Urinary bladder (tissue), 4 donors: ENCODE data around the gene R3HDM2. TPM values are rescaled to one million over a fixed set of nuclear protein-coding genes. Genes with fewer than 3 reads are reported as not detected.

Source experiments
- DNase-seq: peaks from one replicate; pipeline ENCODE4 v3.0.0-alpha.2; 2015; ENCODE audit errors: extremely low spot score
- H3K27ac ChIP-seq: one replicate; pipeline ENCODE4 v1.5.1; 2013; ENCODE audit warnings: low read depth, mild to moderate bottlenecking, moderate library complexity
- H3K36me3 ChIP-seq: one replicate; pipeline ENCODE4 v1.6.1; 2013; ENCODE audit warnings: mild to moderate bottlenecking, moderate library complexity; ENCODE audit not compliant: insufficient read depth
- H3K4me1 ChIP-seq: one replicate; pipeline ENCODE4 v1.6.1; 2013; ENCODE audit warnings: mild to moderate bottlenecking, moderate library complexity; ENCODE audit not compliant: insufficient read depth
- H3K4me3 ChIP-seq: one replicate; pipeline ENCODE4 v1.5.1; 2013; ENCODE audit warnings: low read depth, low read length
- WGBS: extraction: QIAGEN DNeasy Blood & Tissue Kit; methylation state at CpG from one replicate; pipeline ENCODE4 v1.1.7; 2013; 5-methylcytosine and 5-hydroxymethylcytosine counted together
- polyA plus RNA-seq: library from polyadenylated mRNA; stranded (reverse); fragments of 200-250 nt; gene quantifications from one replicate; pipeline ENCODE4 v1.2.3, GENCODE V29; 2013
- total RNA-seq: library from RNA; depleted of rRNA; stranded (reverse); fragments of >200 nt; gene quantifications from one replicate; pipeline ENCODE4 v1.2.3, GENCODE V29; 2014
- donor health status: healthy with polysubstance abuse.
- donor health status: healthy.

Gene R3HDM2
- total and polyA plus RNA-seq, 2 donors, result 28.0 to 37.0 TPM

GRCh38 chr12:57238854-57239554 is 191.8 kb downstream of the R3HDM2 start:
- H3K4me3 ChIP-seq, result peak overlapping the region; percentile 15
- no peaks in the 10 kb centered on the region for H3K36me3 ChIP-seq
- peak; percentile 51 for DNase-seq
- no peaks in the 10 kb centered on the region for H3K4me1 ChIP-seq
- 2% methylated on average over 47 of the region's 47 CpGs for WGBS
- no peak overlapping the region for H3K27ac ChIP-seq

- peaks cover 3% of the 10 kb centered on the region for H3K36me3 ChIP-seq
- no peak for DNase-seq
- H3K4me1 ChIP-seq, result no peaks in the 10 kb centered on the region
- WGBS, result 5% methylated on average over 63 of the region's 63 CpGs
- no peak overlapping the region for H3K27ac ChIP-seq
- H3K4me3 ChIP-seq, result peak overlapping the region; percentile 15
Measured at GRCh38 chr12:57237932-57238853, 192.7 kb downstream of the R3HDM2 start.

GRCh38 chr12:57237596-57237931 is 193.3 kb downstream of the R3HDM2 start:
- Histone ChIP-seq H3K4me3 (no peak overlapping the region), H3K4me1 (no peaks in the 10 kb centered on the region), H3K27ac (no peak overlapping the region), H3K36me3 (peaks cover 3% of the 10 kb centered on the region)
- no peak for DNase-seq
- WGBS, result 44% methylated on average over 5 of the region's 5 CpGs

- no peak for DNase-seq
- peaks cover 3% of the 10 kb centered on the region for H3K36me3 ChIP-seq
- no peak overlapping the region for H3K4me3 ChIP-seq
- no peak overlapping the region for H3K27ac ChIP-seq
- no peaks in the 10 kb centered on the region for H3K4me1 ChIP-seq
- 23% methylated on average over 9 of the region's 9 CpGs for WGBS
Measured at GRCh38 chr12:57236925-57237595, 193.8 kb downstream of the R3HDM2 start.

- Histone ChIP-seq H3K4me1 (no peaks in the 10 kb centered on the region), H3K27ac (no peak overlapping the region), H3K36me3 (peaks cover 3% of the 10 kb centered on the region), H3K4me3 (no peak overlapping the region)
- WGBS, result 15% methylated on average over 40 of the region's 40 CpGs
- no peak for DNase-seq
Measured at GRCh38 chr12:57236201-57236924, 194.5 kb downstream of the R3HDM2 start.

- WGBS, result 61% methylated on average over 8 of the region's 8 CpGs
- Histone ChIP-seq H3K36me3 (peaks cover 3% of the 10 kb centered on the region), H3K4me1 (no peaks in the 10 kb centered on the region), H3K27ac (no peak overlapping the region), H3K4me3 (no peak overlapping the region)
- DNase-seq, result no peak
Measured at GRCh38 chr12:57235728-57236131, 195.1 kb downstream of the R3HDM2 start.

GRCh38 chr12:57235017-57235727 is 195.7 kb downstream of the R3HDM2 start:
- Histone ChIP-seq H3K27ac (no peak overlapping the region), H3K4me1 (no peaks in the 10 kb centered on the region), H3K4me3 (no peak overlapping the region), H3K36me3 (peaks cover 3% of the 10 kb centered on the region)
- DNase-seq, result peak; percentile 70
- 68% methylated on average over 26 of the region's 26 CpGs for WGBS

GRCh38 chr12:57234571-57235016 is 196.2 kb downstream of the R3HDM2 start:
- DNase-seq, result no peak
- Histone ChIP-seq H3K36me3 (peaks cover 3% of the 10 kb centered on the region), H3K27ac (no peak overlapping the region), H3K4me1 (no peaks in the 10 kb centered on the region), H3K4me3 (no peak overlapping the region)
- 85% methylated on average over 10 of the region's 10 CpGs for WGBS

GRCh38 chr12:57234233-57234570 is 196.6 kb downstream of the R3HDM2 start:
- DNase-seq, result no peak
- WGBS, result 87% methylated on average over 3 of the region's 3 CpGs
- no peaks in the 10 kb centered on the region for H3K4me1 ChIP-seq
- no peak overlapping the region for H3K27ac ChIP-seq
- no peak overlapping the region for H3K4me3 ChIP-seq
- peaks cover 3% of the 10 kb centered on the region for H3K36me3 ChIP-seq

GRCh38 chr12:57233357-57234232 is 197.2 kb downstream of the R3HDM2 start:
- no peak overlapping the region for H3K4me3 ChIP-seq
- H3K4me1 ChIP-seq, result no peaks in the 10 kb centered on the region
- H3K36me3 ChIP-seq, result peaks cover 3% of the 10 kb centered on the region
- WGBS, result 83% methylated on average over 15 of the region's 15 CpGs
- H3K27ac ChIP-seq, result no peak overlapping the region
- no peak for DNase-seq

GRCh38 chr12:57232156-57232756 is 198.6 kb downstream of the R3HDM2 start:
- Histone ChIP-seq H3K36me3 (peaks cover 3% of the 10 kb centered on the region), H3K4me1 (no peaks in the 10 kb centered on the region), H3K4me3 (no peak overlapping the region), H3K27ac (no peak overlapping the region)
- DNase-seq, result no peak
- WGBS, result 87% methylated on average over 19 of the region's 19 CpGs
